Upper lobe of left lung (tissue), 6 donors: ENCODE data around the gene EI24. TPM values are rescaled to one million over a fixed set of nuclear protein-coding genes. Genes with fewer than 3 reads are reported as not detected.

Source experiments
- ATAC-seq, 2 donors: fragments of 200-7000 bp; cut with Tn5 transposase; one replicate each; pipeline ENCODE4 v1.9.1; 2022; ENCODE audit warnings: mild to moderate bottlenecking in 2 of 2, moderate library complexity in 2 of 2; ENCODE audit not compliant: low FRiP score in 2 of 2
- DNase-seq, 2 donors: peaks; one replicate each; pipeline ENCODE4 v3.0.0-alpha.2; 2019 to 2020
- H3K27ac ChIP-seq, 4 donors: fragments of 200-600 bp; sonication (generic); one replicate each; pipeline ENCODE4 v1.5.1; 2016 to 2019
- H3K27me3 ChIP-seq, 4 donors: fragments of 200-600 bp; sonication (generic); one replicate each; pipeline ENCODE4 v1.5.1; 2017 to 2019
- H3K36me3 ChIP-seq, 4 donors: fragments of 200-600 bp; sonication (generic); one replicate each; pipeline ENCODE4 v1.5.1; 2016 to 2019
- H3K4me1 ChIP-seq, 4 donors: fragments of 200-600 bp; sonication (generic); one replicate each; pipeline ENCODE4 v1.5.1; 2018 to 2019
- H3K4me3 ChIP-seq, 4 donors: fragments of 200-600 bp; sonication (generic); one replicate each; pipeline ENCODE4 v1.5.1; 2017 to 2019; ENCODE audit warnings: mild to moderate bottlenecking in 2 of 4, moderate library complexity in 1 of 4
- H3K9me3 ChIP-seq, 4 donors: fragments of 200-600 bp; sonication (generic); one replicate each; pipeline ENCODE4 v1.5.1; 2018 to 2019
- CTCF ChIP-seq, 6 experiments: fragments of 450-650 bp in 4 of 6; fragments of 200-600 bp in 2 of 6; sonication (generic) in 2 of 6; IDR thresholded peaks; one replicate each; pipeline ENCODE4 v1.5.1; 2016 to 2019; ENCODE audit warnings: antibody characterized with exemption in 6 of 6
- EP300 ChIP-seq, 4 donors: sonication (generic); formaldehyde crosslinking; IDR thresholded peaks; one replicate each; pipeline ENCODE4 v1.5.1; 2017; ENCODE audit warnings: antibody characterized with exemption in 4 of 4, control low read depth in 2 of 4
- POLR2A ChIP-seq, 4 donors: fragments of 450-650 bp; IDR thresholded peaks; one replicate each; pipeline ENCODE4 v1.5.1; 2016 to 2017; ENCODE audit warnings: antibody characterized with exemption in 4 of 4, mild to moderate bottlenecking in 2 of 4
- POLR2AphosphoS5 ChIP-seq, 2 donors: sonication (generic); formaldehyde crosslinking; IDR thresholded peaks; one replicate each; pipeline ENCODE4 v1.5.1; 2017; ENCODE audit warnings: antibody characterized with exemption in 2 of 2
- WGBS, 2 donors: methylation state at CpG; one replicate each; pipeline ENCODE4 v1.1.5; 2017 to 2018; 5-methylcytosine and 5-hydroxymethylcytosine counted together
- total RNA-seq, 6 donors: library from RNA; depleted of rRNA in 4 of 6; stranded (reverse); fragments of >200 nt in 4 of 6; gene quantifications; one replicate each; pipeline versions ENCODE4 v1.1.0 to v1.2.1, GENCODE V29; 2016 to 2021
- donor health status: DM: no; HTN: no; CAD: no; lungs with moderate emphysema.
- donor health status: DM: no; HTN: yes; CAD: no; lungs with severe emphysema.

EI24 gene
- total RNA-seq, 6 donors from 2014 or later = 31.4 to 80.0 (median 60.4) TPM

- WGBS, 2 donors = 88 to 100% methylated on average over 1 of the region's 1 CpG
- Histone ChIP-seq H3K4me3 (no peak overlapping the region), H3K4me1 (peaks cover 0 to 8% (median 6%) of the 10 kb centered on the region in 4 donors), H3K27me3 (no peaks in the 10 kb centered on the region), H3K36me3 (peaks cover 14 to 26% (median 16%) of the 10 kb centered on the region in 4 donors), H3K9me3 (no peaks in the 10 kb centered on the region), H3K27ac (no peak overlapping the region)
- no peak for ATAC-seq
- TF ChIP-seq POLR2AphosphoS5 (IDR thresholded peaks at IDR 0.05) (no peak), CTCF (IDR thresholded peaks at IDR 0.05) (no peak), EP300 (IDR thresholded peaks at IDR 0.05) (no peak), POLR2A (IDR thresholded peaks at IDR 0.05) (no peak)
- DNase-seq = no peak
These were observed 18.2 kb downstream of the EI24 start for GRCh38 chr11:125587480-125587879.

- peaks cover 4 to 12% (median 8%) of the 10 kb centered on the region in 4 donors for H3K4me1 ChIP-seq
- 42 to 50% methylated on average over 3 of the region's 3 CpGs for WGBS, 2 donors
- DNase-seq (no peak), ATAC-seq (no peak)
- no peaks in the 10 kb centered on the region for H3K27me3 ChIP-seq
- H3K4me3 ChIP-seq = no peak overlapping the region
- no peak for TF ChIP-seq POLR2AphosphoS5 (IDR thresholded peaks at IDR 0.05)
- TF ChIP-seq POLR2A (IDR thresholded peaks at IDR 0.05) = no peak
- H3K27ac ChIP-seq = no peak overlapping the region
- no peaks in the 10 kb centered on the region for H3K9me3 ChIP-seq
- H3K36me3 ChIP-seq = peaks cover 6 to 15% (median 8%) of the 10 kb centered on the region in 4 donors
These were observed 19.2 kb downstream of the EI24 start for GRCh38 chr11:125588505-125588904.

- H3K4me1 ChIP-seq = peaks cover 14 to 33% (median 24%) of the 10 kb centered on the region in 4 donors
- no peaks in the 10 kb centered on the region for H3K9me3 ChIP-seq
- peak overlapping the region; percentile 94 to 99 (median 98) for H3K27ac ChIP-seq
- peak overlapping the region; percentile 43 to 98 (median 80) for H3K4me3 ChIP-seq
- peaks cover 0 to 9% (median 0%) of the 10 kb centered on the region in 4 donors for H3K36me3 ChIP-seq
- no peaks in the 10 kb centered on the region for H3K27me3 ChIP-seq
- ATAC-seq = peak; percentile 57 to 60
- WGBS, 2 donors = 2 to 3% methylated on average over 27 to 30 of the region's 30 CpGs
- DNase-seq = peak; percentile 33 to 82
- TF ChIP-seq POLR2AphosphoS5 (IDR thresholded peaks at IDR 0.05) (no peak), CTCF (IDR thresholded peaks at IDR 0.05) (no peak), POLR2A (IDR thresholded peaks at IDR 0.05) (no peak), EP300 (IDR thresholded peaks at IDR 0.05) (no peak)
These were observed 22.5 kb downstream of the EI24 start for GRCh38 chr11:125591649-125592304.

GRCh38 chr11:125592305-125593113 lies 23.2 kb downstream of the EI24 start, which contains the start of gene STT3A:
Gene STT3A, plus strand, starts transcription at chr11:125592852. Its CDS starts 3,064 bp downstream, at chr11:125595916.
- DNase-seq (peak; percentile 94 to 100), ATAC-seq (peak; percentile 99 to 100)
- H3K27ac ChIP-seq = peak within 1 kb of the TSS; percentile 94 to 99 (median 98)
- TF ChIP-seq EP300 (IDR thresholded peaks at IDR 0.05) (no peak), POLR2A (IDR thresholded peaks at IDR 0.05) (peak in 3 of 4 donors; percentile 86 to 94 (median 88)), CTCF (IDR thresholded peaks at IDR 0.05) (peak in 1 of 6 experiments; percentile 32), POLR2AphosphoS5 (IDR thresholded peaks at IDR 0.05) (peak; percentile 87 to 95)
- H3K4me1 ChIP-seq = peaks cover 14 to 33% (median 24%) of the 10 kb centered on the region in 4 donors
- H3K4me3 ChIP-seq = peak within 1 kb of the TSS; percentile 71 to 98 (median 80)
- H3K36me3 ChIP-seq = peaks cover 0 to 17% (median 4%) of the 10 kb centered on the region in 4 donors
- H3K9me3 ChIP-seq = no peaks in the 10 kb centered on the region
- no peaks in the 10 kb centered on the region for H3K27me3 ChIP-seq
- WGBS, 2 donors = 0% methylated on average over 28 to 55 of the region's 55 CpGs
